Keratinocyte (primary cell): ENCODE results near the gene PROC.

ENCODE experiments used
- EZH2 ChIP-seq: IDR thresholded peaks from one replicate; pipeline ENCODE4 v1.6.1; 2012; ENCODE audit warnings: inconsistent platforms, mild to moderate bottlenecking, low read length, moderate library complexity
- TF ChIP-seq, protein P1 (sequence below), 3 experiments: IDR thresholded peaks in 1 of 3; conservative IDR thresholded peaks in 1 of 3; optimal IDR thresholded peaks in 1 of 3; 2 replicates in 2 of 3; 3 replicates in 1 of 3; pipeline versions ENCODE3 to v1.5.1; 2011; ENCODE audit warnings: low read length in 3 of 3, mild to moderate bottlenecking in 3 of 3, moderate library complexity in 2 of 3, control low read depth in 1 of 3, inconsistent platforms in 1 of 3; ENCODE audit not compliant: insufficient read depth in 2 of 3; ENCODE audit errors: extremely low read depth in 1 of 3

DNA sequence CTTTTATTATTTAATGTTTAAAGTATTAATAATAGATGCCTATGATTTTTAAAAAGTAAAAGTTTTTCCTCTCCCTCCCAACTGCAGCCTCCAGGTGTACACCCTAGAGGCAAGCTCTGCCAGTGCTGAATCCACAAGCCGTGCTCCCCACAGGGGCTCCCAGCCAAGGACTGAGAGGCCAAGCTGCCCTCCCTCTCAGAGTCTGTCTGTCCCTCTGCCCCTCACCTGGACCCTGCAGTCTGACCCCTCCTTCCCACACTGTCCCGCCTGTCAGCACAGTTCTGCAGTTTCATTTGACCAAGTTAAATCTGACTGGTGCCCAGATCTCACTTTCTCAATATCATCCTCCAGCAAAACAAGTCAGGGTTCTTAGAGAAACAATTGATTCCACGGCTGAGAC is 14.8 kb upstream of the PROC start:
- TF ChIP-seq EZH2, result no peak
- TF ChIP-seq, protein P1, sequence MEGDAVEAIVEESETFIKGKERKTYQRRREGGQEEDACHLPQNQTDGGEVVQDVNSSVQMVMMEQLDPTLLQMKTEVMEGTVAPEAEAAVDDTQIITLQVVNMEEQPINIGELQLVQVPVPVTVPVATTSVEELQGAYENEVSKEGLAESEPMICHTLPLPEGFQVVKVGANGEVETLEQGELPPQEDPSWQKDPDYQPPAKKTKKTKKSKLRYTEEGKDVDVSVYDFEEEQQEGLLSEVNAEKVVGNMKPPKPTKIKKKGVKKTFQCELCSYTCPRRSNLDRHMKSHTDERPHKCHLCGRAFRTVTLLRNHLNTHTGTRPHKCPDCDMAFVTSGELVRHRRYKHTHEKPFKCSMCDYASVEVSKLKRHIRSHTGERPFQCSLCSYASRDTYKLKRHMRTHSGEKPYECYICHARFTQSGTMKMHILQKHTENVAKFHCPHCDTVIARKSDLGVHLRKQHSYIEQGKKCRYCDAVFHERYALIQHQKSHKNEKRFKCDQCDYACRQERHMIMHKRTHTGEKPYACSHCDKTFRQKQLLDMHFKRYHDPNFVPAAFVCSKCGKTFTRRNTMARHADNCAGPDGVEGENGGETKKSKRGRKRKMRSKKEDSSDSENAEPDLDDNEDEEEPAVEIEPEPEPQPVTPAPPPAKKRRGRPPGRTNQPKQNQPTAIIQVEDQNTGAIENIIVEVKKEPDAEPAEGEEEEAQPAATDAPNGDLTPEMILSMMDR (optimal IDR thresholded peaks at IDR 0.05 in 1 of 3, IDR thresholded peaks at IDR 0.05 in 1 of 3, conservative IDR thresholded peaks at IDR 0.05 in 1 of 3; ENCODE audit: extremely low read depth in 1 of 3, insufficient read depth in 2 of 3, low read length in 3 of 3), result no peak
